ENCODE measurements around the gene ICE2.
A peak's percentile ranks its signal among the peaks of the same experiment; 100 is the strongest.

The ICE2 gene, protein sequence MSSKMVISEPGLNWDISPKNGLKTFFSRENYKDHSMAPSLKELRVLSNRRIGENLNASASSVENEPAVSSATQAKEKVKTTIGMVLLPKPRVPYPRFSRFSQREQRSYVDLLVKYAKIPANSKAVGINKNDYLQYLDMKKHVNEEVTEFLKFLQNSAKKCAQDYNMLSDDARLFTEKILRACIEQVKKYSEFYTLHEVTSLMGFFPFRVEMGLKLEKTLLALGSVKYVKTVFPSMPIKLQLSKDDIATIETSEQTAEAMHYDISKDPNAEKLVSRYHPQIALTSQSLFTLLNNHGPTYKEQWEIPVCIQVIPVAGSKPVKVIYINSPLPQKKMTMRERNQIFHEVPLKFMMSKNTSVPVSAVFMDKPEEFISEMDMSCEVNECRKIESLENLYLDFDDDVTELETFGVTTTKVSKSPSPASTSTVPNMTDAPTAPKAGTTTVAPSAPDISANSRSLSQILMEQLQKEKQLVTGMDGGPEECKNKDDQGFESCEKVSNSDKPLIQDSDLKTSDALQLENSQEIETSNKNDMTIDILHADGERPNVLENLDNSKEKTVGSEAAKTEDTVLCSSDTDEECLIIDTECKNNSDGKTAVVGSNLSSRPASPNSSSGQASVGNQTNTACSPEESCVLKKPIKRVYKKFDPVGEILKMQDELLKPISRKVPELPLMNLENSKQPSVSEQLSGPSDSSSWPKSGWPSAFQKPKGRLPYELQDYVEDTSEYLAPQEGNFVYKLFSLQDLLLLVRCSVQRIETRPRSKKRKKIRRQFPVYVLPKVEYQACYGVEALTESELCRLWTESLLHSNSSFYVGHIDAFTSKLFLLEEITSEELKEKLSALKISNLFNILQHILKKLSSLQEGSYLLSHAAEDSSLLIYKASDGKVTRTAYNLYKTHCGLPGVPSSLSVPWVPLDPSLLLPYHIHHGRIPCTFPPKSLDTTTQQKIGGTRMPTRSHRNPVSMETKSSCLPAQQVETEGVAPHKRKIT

GRCh38 chr15:60478566-60479360, at the start of gene ICE2:
Gene ICE2, minus strand, starts transcription at chr15:60479142. Its CDS starts 1,165 bp downstream, at chr15:60477977.
- DNase-seq, result peak; percentile 40

- DNase-seq, result no peak
Observed at GRCh38 chr15:60528530-60528929, 49.6 kb upstream of the ICE2 start.

GRCh38 chr15:60527456-60527855, 48.5 kb upstream of the ICE2 start:
- no peak for DNase-seq

DNA sequence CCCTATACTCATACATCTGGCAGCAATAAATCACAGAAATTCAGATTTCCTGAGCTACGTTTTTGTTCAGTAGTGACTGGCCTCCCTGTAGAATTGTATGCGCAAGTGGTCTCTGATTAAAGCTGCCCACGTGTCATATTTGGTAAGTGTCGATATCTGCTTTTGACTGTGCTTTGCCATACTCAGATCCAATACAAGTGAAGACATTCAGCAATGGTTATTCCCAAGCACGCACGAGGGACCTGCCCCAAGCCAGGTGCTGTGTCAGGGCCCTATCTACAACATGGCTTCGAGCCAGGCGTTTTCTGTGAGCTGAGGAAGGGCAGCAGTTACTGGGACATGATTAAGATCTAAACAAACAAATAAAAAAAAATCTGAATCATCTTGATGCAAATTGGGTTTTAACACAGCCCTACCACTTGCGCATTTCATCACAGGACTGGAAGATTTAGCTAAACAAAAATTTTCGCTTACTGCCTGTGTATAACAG, 47.2 kb upstream of the ICE2 start:
- DNase-seq, result no peak

GRCh38 chr15:60525341-60526039, 46.5 kb upstream of the ICE2 start:
- no peak for DNase-seq

DNA sequence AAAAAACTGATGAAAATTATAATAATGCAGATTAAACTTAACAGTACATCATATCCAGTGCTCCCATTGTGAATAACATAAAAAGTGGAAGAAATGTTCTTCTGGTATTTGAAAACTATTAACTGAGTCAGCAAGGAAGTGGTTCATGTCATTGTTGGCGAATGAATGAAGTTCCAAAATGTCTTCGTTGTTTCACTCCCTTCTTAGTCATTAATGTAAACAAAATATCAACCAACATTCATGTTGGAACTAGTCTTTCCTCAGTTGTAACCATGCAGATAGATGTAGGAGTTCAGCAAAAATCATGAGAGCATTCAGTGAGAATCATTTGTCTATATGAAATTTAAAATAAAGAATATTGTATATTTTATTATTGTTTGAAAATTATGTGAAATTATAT, 44.1 kb upstream of the ICE2 start:
- DNase-seq, result no peak

- DNase-seq, result peak; percentile 4
Observed at GRCh38 chr15:60520825-60521368, 42.0 kb upstream of the ICE2 start.

DNA sequence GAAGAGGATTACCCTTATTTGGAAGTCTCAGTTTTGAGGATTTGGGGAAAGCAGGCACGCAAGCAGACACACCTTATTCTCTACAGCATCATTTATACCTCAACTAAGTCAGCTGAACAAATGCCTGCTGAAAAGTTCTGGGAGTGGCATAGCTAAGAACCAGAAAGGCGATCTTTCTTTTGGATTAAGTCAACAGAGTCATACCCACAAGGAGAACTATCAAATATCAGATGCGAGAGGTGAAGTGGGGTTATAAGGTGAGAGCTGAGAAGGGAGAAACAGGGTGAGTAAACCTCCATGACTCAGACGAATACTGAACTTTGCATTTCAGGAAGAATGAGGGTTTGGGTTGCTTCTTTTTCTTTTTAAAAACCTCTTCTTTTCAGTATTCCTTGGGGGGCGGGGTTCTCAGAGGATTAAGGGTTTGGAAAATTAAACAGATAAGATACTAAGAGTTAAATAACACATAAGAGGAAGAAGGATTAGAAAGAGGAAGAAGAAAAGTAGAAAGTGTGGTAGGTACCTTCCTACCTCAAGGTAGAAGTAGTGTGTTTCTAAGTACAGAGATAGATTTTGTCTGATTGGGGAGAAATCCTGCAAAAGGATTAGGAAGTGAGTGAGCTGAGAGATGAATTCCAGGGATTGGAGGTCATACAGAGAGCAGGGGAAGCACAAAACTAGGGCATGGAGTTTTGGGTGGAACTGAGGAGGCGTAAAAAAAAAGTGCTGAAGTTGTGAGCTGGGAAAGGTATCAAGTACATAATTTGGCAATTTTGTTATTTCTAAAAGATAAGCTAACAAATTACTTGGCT, 41.3 kb upstream of the ICE2 start:
- DNase-seq, result no peak

DNA sequence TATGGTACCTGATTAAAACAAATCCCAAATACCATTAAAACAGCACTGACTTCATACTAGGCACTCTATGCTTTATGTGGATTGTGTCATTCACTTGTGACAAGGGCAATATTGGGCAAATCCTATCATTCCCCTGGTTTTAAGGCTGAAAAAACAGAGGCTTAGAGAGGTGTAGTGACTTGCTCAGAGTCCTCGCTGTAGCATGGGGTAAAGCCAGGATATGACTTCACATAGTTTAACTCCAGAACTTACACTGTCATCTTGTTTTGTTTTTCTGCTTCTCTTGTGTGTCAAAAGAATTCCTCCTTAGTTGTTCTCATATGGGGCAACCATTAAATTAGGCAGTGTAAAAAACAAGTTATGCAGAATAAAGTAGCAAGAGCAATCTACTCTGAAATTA, 40.3 kb upstream of the ICE2 start:
- no peak for DNase-seq

DNA sequence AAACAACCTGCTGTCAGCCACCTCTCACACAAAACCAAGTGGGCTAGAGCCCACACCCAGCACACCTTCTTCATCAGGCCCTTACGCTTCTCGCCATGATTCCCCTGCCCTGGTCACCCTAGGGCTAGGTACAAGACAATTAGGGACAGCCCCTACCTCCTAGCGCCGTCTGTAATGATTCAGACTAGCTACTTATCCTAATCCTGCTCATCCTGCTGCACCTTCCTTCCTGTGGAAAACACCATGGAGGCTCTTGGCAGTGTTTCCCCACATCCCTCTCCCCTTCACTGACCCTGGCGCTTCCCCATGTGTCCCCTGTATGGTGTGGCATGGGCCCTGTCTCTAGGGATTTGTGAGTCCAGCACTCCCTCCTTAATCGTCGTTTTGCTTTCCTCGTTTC, 39.6 kb upstream of the ICE2 start:
- DNase-seq, result no peak

DNA sequence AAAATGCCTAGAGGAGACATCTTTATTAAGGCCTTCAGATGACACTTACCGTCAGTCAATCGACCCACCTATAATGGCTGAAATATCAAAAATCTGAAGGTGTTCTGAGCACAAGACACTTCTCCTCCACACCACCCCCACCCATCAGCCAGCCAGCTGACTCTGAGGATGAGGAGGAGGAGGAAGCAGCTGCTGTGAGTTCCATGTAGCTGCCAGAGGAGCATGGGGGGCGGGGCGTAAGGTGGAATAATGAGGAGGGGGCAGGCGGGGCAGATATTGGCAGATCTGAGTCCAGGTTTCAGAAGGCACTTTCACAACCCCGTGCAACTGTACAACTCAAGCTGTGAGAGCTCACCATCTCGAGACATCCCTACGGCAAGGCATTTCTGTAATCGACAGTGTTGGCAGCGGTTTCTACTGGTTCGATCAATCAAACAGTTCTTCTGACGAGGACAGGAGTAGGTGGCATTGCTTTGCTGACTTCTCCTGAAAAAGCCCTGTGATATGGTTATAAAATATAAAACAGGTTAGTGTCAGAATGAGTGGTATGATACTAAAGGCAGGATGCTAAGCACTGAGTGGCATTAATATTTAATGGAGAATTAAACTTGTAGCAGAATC, 35.4 kb upstream of the ICE2 start:
- DNase-seq, result no peak

- DNase-seq, result no peak
Observed at GRCh38 chr15:60513676-60514075, 34.7 kb upstream of the ICE2 start.

- no peak for DNase-seq
Observed at GRCh38 chr15:60512937-60513336, 34.0 kb upstream of the ICE2 start.

DNA sequence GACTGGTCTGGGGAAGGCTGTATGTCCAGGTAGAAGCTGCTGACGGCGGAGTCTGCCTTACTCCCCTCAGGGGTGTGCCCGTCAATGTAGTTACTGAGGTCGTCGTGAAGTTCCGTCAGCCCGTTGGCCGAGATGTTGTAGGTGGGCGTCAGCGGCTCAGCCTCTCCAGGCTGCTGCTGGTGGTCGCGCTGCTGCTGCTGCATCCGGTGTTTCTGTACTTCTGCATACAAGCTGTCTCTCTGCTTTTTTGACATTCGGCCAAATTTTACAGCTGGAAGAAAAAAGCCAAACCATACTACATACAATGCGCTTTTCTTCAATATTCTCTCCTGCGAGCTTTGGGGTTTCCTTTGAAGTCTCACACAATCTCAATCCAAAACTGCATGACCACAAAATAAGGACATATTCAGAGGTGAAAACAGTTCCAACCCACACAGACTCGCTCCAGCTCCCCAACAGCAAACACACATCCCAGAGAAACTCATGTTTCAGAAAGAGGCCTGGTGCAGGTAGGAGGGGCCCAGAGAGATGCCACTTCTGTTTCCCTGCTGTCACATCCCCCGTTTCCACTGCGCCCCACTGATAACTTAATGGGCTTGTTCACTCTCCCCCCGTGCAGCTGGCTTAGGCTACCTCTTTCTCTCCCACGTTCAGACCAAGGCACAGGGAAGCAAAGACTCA, 32.5 kb upstream of the ICE2 start:
- no peak for DNase-seq

GRCh38 chr15:60510006-60510405, 31.1 kb upstream of the ICE2 start:
- no peak for DNase-seq

GRCh38 chr15:60509470-60509869, 30.5 kb upstream of the ICE2 start:
- DNase-seq, result no peak

- no peak for DNase-seq
Observed at GRCh38 chr15:60508442-60508841, 29.5 kb upstream of the ICE2 start.

GRCh38 chr15:60507596-60508424, 28.9 kb upstream of the ICE2 start:
- DNase-seq, result peak; percentile 35

- DNase-seq, result no peak
Observed at GRCh38 chr15:60496853-60497252, 17.9 kb upstream of the ICE2 start.

Measured in NCI-H2029 treated with DMSO at 0.1 percent for 48 hours (cell line).